Stimulated activated CD4-positive, alpha-beta T cell treated with anti-CD3 and anti-CD28 coated beads, TNF-alpha, amount 100 ng/mL, for 48 hours (primary cell): ENCODE data around the gene RELL1.

Experiments
- DNase-seq, 3 donors: peaks; one replicate each; pipeline ENCODE4 v3.0.0-alpha.2; 2020; ENCODE audit warnings: low read depth in 3 of 3

RELL1 gene

GRCh38 chr4:37599092-37599790 is 86.9 kb downstream of the RELL1 start:
- no peak for DNase-seq

- no peak for DNase-seq
Measured at GRCh38 chr4:37597034-37597433, 89.1 kb downstream of the RELL1 start.

- no peak for DNase-seq
Measured at GRCh38 chr4:37595875-37596680, 90.1 kb downstream of the RELL1 start.

- DNase-seq, result no peak
Measured at GRCh38 chr4:37594099-37594498, 92.1 kb downstream of the RELL1 start.

- no peak for DNase-seq
Measured at GRCh38 chr4:37591349-37591748, 94.8 kb downstream of the RELL1 start.

GRCh38 chr4:37590016-37590415 is 96.2 kb downstream of the RELL1 start:
- DNase-seq, result no peak

- DNase-seq, result no peak
Measured at GRCh38 chr4:37588150-37588549, 98.0 kb downstream of the RELL1 start.

- DNase-seq, result no peak
Measured at GRCh38 chr4:37586194-37586593, 100.0 kb downstream of the RELL1 start.

GRCh38 chr4:37584493-37585060 is 101.6 kb downstream of the RELL1 start:
- DNase-seq, result no peak

- no peak for DNase-seq
Measured at GRCh38 chr4:37584071-37584470, 102.1 kb downstream of the RELL1 start.

- no peak for DNase-seq
Measured at GRCh38 chr4:37573566-37573965, 112.6 kb downstream of the RELL1 start.

- no peak for DNase-seq
Measured at GRCh38 chr4:37568489-37568888, 117.7 kb downstream of the RELL1 start.

GRCh38 chr4:37567836-37568235 is 118.3 kb downstream of the RELL1 start:
- DNase-seq, result no peak

GRCh38 chr4:37562592-37562991 is 123.6 kb downstream of the RELL1 start:
- DNase-seq, result no peak

- no peak for DNase-seq
Measured at GRCh38 chr4:37561803-37562207, 124.4 kb downstream of the RELL1 start.

GRCh38 chr4:37561196-37561802 is 124.9 kb downstream of the RELL1 start:
- no peak for DNase-seq
